NCI-H460 (cell line): ENCODE results near the gene CXCL17. TPM values are rescaled to one million over a fixed set of nuclear protein-coding genes. Genes with fewer than 3 reads are reported as not detected.

ENCODE experiments used
- DNase-seq: peaks from one replicate; pipeline ENCODE4 v3.0.0-alpha.2; 2016; ENCODE audit warnings: low read depth; ENCODE audit errors: extremely low read depth
- small RNA-seq, 2 experiments: library from RNA; depleted of rRNA; stranded (forward); fragments of <200 nt; gene quantifications; one replicate each; pipeline ENCODE3, GENCODE V24; 2014
- total RNA-seq: library from RNA; depleted of rRNA; stranded (reverse); fragments of >200 nt; shearing (Covaris generic); gene quantifications from 2 replicates; pipeline ENCODE4 v1.2.3, GENCODE V29; 2014; rRNA removed

Gene CXCL17
- total RNA-seq, 1 experiment from 2014 or later: not detected

DNA sequence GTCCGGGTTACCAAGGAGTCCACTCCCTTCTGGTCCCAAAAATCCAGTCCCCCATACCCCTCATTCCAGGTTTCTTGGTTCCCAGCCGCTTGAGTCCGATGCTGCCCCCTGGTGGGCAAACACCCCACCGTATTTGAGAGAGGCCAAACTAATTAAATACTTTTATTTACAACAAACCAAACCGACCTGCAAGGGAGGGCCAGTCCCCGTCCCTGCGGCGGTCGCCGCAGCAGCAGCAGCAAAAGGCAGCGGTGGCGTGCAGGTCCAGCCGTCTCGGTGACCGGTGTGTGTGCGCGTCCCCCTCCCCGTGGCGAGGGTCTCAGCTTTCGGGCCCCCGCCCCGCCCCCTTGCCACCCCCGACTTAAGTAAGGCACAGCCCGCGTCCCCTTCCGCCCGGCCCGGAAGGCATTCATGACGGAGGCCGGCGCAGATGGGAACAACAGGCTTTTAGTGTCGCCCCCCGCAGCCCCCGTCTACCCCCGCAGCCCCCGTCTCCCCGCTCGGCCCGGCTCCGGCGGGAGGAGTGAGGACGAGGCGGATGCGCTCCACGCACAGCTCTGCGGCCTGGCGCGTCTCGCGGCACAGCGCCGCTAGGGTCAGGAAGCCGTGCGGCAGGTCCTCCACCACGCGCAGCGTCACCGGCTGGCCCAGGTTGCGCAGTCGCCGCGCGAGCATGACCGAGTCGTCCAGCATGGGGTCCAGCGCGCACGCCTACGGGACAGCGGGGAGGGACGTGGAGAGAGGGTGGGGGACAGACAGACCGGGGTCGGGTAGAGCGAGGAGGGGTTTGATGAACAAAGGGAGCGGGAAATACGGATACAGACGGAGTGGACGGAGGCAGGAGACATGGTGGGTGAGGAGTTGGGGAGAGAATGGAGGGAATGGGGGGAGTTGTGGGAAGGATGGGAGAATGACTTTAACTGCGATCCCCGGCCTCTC lies 41.1 kb downstream of the CXCL17 start:
- no peak for DNase-seq

- DNase-seq: no peak
Measured at GRCh38 chr19:42400404-42400803, 42.3 kb downstream of the CXCL17 start.

GRCh38 chr19:42397263-42398166 lies 45.2 kb downstream of the CXCL17 start:
- no peak for DNase-seq

DNA sequence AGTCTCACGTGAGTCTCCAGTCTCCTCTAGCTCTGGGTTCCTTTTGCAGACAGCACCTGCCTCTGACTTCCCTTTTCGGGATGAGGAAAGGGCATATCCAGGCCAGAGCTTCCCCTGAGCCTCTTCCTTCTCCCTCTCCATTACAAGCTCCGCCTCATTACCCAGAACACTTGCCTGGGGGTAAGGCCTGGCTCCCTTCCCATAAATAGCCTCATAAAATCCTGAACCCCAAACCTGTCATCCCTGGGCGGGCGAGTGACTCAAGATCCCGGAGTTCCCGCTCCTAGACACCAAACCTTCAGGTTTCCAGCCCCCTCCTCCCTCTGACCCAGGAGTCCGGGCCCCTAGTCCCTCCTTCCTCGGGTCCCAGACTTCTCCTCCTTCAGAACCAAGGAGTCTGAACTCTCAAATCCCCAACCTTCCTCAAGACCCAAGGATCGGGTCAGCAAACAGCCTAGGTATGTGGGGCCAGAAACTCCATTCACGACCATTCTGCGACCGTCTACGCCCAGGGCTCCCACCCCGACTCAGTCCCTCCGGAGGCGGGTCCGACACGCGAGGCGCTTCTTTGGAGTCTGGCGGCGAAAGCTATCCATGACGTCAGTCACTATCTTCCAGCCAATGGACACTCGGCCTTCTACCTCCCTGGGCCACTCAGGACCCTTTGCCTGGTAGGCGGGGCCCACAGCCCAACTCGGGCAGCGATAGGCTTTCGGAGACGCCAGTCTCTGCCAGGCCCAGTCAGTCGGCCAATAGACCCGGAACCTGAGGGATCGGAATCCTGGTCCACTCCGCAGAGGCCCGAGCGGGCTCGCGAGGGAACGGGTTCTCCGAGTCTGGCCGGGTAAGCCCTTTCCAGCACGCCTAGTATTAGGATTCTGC lies 46.1 kb downstream of the CXCL17 start:
- peak; percentile 96 for DNase-seq

DNA sequence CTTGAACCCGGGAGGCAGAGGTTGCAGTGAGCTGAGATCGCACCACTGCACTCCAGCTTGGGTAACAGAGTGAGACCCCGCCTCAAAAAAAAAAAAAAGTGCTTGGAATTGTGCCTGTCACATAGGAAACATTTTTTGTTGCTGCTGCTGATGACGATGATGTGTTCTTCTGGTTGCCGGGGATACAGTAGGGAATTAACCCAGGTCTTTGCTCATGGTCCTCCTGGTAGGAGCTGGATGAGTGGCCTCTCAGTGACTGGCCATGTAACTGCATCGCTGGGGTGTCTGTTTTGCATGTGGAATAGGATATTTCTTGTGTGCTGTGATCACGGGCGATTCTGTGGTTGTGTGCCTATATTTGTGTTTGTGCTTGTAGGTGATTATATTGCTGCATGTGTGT lies 48.0 kb downstream of the CXCL17 start:
- DNase-seq: no peak

GRCh38 chr19:42392165-42392564 lies 50.6 kb downstream of the CXCL17 start:
- no peak for DNase-seq

- no peak for DNase-seq
Measured at GRCh38 chr19:42389899-42390298, 52.8 kb downstream of the CXCL17 start, which contains the start of gene CNFN. Gene CNFN (minus strand): TSS chr19:42390297. CDS start chr19:42389037, 1,260 bp downstream.

DNA sequence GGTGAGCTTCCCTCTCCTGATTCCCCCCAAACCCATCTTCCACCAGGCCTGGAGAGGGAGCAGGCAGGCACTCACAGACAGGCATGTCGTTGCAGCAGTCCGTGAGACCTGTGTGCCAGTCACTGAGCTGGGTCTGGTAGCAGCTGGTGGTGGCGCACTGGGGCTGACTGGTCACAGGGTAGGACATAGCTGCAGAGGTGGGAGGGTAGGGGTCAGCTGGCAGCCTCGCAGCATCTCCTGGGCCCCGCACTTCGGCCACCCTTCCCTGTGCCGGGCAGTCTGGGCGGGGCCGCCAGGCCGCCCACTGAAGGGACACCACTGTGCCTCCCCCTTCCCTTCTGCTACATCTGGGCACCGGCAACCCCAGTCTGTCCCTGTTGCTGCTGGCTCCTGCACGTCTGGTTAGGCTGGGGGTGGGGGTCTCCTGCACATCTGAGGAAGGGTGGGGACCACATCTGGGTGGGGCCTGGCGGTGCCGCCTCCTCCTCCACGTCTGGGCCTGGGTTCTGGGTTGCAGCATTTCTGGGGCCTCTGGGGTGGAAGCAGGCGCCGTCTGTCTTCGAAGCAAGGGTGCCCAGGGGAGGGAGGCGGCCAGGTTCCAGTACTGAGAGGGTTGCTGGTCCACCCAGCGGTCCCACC lies 53.8 kb downstream of the CXCL17 start:
- DNase-seq: no peak

DNA sequence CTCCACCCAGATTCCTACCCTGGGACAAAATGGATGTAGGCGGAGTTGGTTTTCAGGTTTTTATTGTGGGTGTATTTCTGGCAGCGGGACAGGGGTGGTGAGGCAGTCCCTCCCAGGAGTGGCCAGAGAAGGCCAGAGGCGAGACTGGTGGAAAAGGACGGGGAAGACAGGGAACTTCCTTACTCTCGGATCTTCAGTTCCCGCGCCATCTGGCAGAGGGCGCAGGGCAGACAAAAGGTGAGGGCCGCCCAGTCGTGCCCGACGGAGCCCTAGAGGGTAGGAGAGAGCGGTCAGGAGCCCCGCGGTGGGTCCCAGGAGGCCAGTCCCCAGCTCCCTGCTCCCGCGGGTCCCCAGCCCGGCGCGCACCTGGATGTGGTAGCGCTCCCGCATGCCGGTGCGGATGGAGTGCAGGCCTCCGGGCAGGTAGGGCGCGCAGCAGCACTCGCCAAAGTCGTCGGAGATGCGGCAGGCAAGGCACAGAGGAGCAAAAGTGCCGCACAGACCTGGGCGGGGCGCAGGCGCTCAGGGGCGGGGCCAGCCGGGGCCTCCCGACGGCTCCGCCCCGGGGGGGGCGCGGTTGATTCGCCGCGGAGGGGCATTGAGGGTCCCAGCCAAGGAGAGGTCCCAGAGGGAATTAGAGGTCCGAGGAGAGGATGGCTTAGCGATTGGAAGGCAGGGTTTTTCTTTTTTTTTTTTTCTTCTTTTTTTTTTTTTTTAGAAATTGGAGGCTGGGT lies 55.6 kb downstream of the CXCL17 start:
- peak; percentile 71 for DNase-seq

- DNase-seq: no peak
Measured at GRCh38 chr19:42380155-42380554, 62.6 kb downstream of the CXCL17 start.

Small RNA genes lying within 50 kb of the gene (small RNA-seq; reads per million reads assigned to genes)
- gene RNU4-60P: 0 reads per million in 2 experiments

Other genes starting within 250 kb of the CXCL17 start
- gene DEDD2, start 225.3 kb downstream of the CXCL17 start, total RNA-seq: 12.9 and 16.5 TPM in 2 replicates
- gene ZNF526, start 222.6 kb downstream of the CXCL17 start, total RNA-seq: 3.7 and 4.4 TPM in 2 replicates
- gene GSK3A, start 200.3 kb downstream of the CXCL17 start, total RNA-seq: 19.0 and 20.2 TPM in 2 replicates
- 16.1 and 17.1 TPM in 2 replicates for gene ERF, start 187.8 kb downstream of the CXCL17 start, total RNA-seq
- 7.7 and 9.1 TPM in 2 replicates for gene CIC, start 173.7 kb downstream of the CXCL17 start, total RNA-seq
- 0.35 TPM in 1 of 2 replicates, not detected in the other for gene PRR19, start 140.8 kb downstream of the CXCL17 start, total RNA-seq
- 17.4 and 22.4 TPM in 2 replicates for gene PAFAH1B3, start 140.3 kb downstream of the CXCL17 start, total RNA-seq
- 0.17 TPM in 1 of 2 replicates, not detected in the other for gene TMEM145, start 129.6 kb downstream of the CXCL17 start, total RNA-seq
- gene MEGF8, start 117.3 kb downstream of the CXCL17 start, total RNA-seq: 7.4 and 7.8 TPM in 2 replicates
- gene CNFN, start 52.6 kb downstream of the CXCL17 start, total RNA-seq: 0.69 and 1.2 TPM in 2 replicates
- gene LIPE, start 15.6 kb downstream of the CXCL17 start, total RNA-seq: 0.87 and 1.5 TPM in 2 replicates
- gene CEACAM1, start 85.5 kb upstream of the CXCL17 start, total RNA-seq: 0.06 and 0.12 TPM in 2 replicates
- not detected in 2 replicates for gene CEACAM8, start 152.0 kb upstream of the CXCL17 start, total RNA-seq